Mucosa of rectum (tissue), 2 donors: ENCODE results near the gene PTPRO.

Experiments used
- H3K27ac ChIP-seq, 2 donors: one replicate each; pipeline ENCODE4 v1.7.0; 2013; ENCODE audit warnings: inconsistent platforms in 2 of 2, low read depth in 2 of 2, low read length in 2 of 2
- H3K27me3 ChIP-seq, 2 donors: one replicate each; pipeline ENCODE4 v1.7.0; 2013; ENCODE audit warnings: low read length in 2 of 2; ENCODE audit not compliant: control insufficient read depth in 2 of 2, insufficient read depth in 2 of 2
- H3K36me3 ChIP-seq, 2 donors: one replicate each; pipeline ENCODE4 v1.7.0; 2013; ENCODE audit warnings: low read length in 2 of 2; ENCODE audit not compliant: control insufficient read depth in 2 of 2, insufficient read depth in 2 of 2
- H3K4me1 ChIP-seq, 2 donors: one replicate each; pipeline ENCODE4 v1.7.0; 2013; ENCODE audit warnings: low read length in 2 of 2, mild to moderate bottlenecking in 1 of 2; ENCODE audit not compliant: control insufficient read depth in 2 of 2, insufficient read depth in 2 of 2
- H3K4me3 ChIP-seq, 2 donors: one replicate each; pipeline ENCODE4 v1.7.0; 2013; ENCODE audit warnings: low read length in 2 of 2
- H3K9ac ChIP-seq, 2 donors: one replicate each; pipeline ENCODE4 v1.7.0; 2013; ENCODE audit warnings: low read length in 2 of 2, low read depth in 1 of 2, mild to moderate bottlenecking in 1 of 2
- H3K9me3 ChIP-seq, 2 donors: one replicate each; pipeline ENCODE4 v1.7.0; 2013; ENCODE audit warnings: low read length in 2 of 2; ENCODE audit not compliant: control insufficient read depth in 2 of 2
- donor health status: healthy.
- donor health status: Normal muscosa, but diverticular disease.

The PTPRO gene

DNA sequence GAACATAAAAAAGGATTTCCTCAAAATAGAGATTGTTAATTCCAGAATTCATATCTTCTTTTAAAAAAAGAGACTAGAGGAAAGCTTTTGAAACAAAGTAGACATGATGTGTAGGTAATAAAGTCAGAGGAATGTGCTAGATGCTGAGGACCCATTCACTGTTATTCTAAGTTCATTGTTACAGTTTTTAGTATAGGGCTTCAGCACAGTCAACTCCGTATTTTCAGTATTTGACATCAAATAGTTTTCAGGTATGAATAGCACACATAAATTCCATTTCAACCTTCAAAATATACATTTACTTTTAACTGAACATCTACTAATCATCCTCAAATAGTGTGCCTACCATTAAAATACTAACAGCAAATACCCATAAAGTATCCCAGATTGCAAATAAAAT, 239.1 kb downstream of the PTPRO start:
- no peaks in the 10 kb centered on the region for H3K27me3 ChIP-seq
- no peak overlapping the region for H3K9ac ChIP-seq
- H3K4me1 ChIP-seq: peaks cover 7 to 24% of the 10 kb centered on the region in 2 donors
- H3K9me3 ChIP-seq: no peaks in the 10 kb centered on the region
- no peak overlapping the region for H3K27ac ChIP-seq
- H3K36me3 ChIP-seq: no peaks in the 10 kb centered on the region
- no peak overlapping the region for H3K4me3 ChIP-seq

GRCh38 chr12:15562263-15562662, 240.0 kb downstream of the PTPRO start:
- no peaks in the 10 kb centered on the region for H3K36me3 ChIP-seq
- peaks cover 7 to 24% of the 10 kb centered on the region in 2 donors for H3K4me1 ChIP-seq
- H3K9ac ChIP-seq: no peak overlapping the region
- H3K4me3 ChIP-seq: no peak overlapping the region
- peak overlapping the region in 1 of 2 donors; percentile 38 for H3K27ac ChIP-seq
- no peaks in the 10 kb centered on the region for H3K27me3 ChIP-seq
- no peaks in the 10 kb centered on the region for H3K9me3 ChIP-seq

DNA sequence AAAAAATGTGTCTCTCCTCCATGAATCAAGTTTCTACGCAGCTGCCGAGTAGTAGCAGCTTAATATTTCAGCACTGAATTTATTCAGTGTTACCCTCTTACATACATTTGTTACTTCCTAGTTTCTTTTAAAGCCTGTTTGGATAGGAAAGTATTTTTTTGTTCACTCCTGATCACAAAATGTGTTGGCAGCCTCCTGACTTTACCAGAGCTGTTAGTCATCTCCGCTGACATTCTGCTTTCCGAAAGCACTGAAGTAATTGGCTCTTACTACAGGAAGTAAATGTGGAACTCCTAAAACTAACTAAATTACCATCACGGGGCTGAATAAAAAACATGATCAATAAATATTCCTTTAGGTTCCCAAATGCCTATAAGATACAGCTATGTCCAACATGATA, 241.4 kb downstream of the PTPRO start:
- Histone ChIP-seq H3K4me3 (peak overlapping the region; percentile 33 to 41), H3K27me3 (no peaks in the 10 kb centered on the region), H3K36me3 (no peaks in the 10 kb centered on the region), H3K4me1 (peaks cover 7 to 24% of the 10 kb centered on the region in 2 donors), H3K27ac (peak overlapping the region; percentile 26 to 70), H3K9ac (peak overlapping the region in 1 of 2 donors; percentile 21), H3K9me3 (no peaks in the 10 kb centered on the region)

DNA sequence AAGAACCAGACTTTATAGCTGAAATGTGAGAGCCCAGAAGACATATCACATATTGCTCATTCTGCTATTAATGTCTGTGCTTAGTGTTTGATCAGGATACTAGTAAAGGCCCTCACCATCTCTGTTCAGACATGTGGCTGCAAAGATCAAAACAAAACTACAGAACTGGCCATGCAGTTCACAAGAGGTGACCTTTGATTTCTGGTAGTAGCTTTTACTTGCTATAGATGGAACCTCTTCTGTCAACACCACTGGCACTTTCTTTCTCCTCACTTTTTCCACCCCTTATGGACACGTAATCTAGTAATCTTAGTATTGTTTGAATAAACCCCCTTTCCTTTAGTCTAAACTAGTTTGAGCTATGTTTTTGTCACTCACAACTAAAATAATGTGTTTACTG, 252.0 kb downstream of the PTPRO start:
- Histone ChIP-seq H3K4me1 (peaks cover 3 to 18% of the 10 kb centered on the region in 2 donors), H3K9ac (no peak overlapping the region), H3K36me3 (peaks cover 0 to 6% of the 10 kb centered on the region in 2 donors), H3K9me3 (no peaks in the 10 kb centered on the region), H3K27ac (no peak overlapping the region), H3K4me3 (no peak overlapping the region), H3K27me3 (no peaks in the 10 kb centered on the region)

DNA sequence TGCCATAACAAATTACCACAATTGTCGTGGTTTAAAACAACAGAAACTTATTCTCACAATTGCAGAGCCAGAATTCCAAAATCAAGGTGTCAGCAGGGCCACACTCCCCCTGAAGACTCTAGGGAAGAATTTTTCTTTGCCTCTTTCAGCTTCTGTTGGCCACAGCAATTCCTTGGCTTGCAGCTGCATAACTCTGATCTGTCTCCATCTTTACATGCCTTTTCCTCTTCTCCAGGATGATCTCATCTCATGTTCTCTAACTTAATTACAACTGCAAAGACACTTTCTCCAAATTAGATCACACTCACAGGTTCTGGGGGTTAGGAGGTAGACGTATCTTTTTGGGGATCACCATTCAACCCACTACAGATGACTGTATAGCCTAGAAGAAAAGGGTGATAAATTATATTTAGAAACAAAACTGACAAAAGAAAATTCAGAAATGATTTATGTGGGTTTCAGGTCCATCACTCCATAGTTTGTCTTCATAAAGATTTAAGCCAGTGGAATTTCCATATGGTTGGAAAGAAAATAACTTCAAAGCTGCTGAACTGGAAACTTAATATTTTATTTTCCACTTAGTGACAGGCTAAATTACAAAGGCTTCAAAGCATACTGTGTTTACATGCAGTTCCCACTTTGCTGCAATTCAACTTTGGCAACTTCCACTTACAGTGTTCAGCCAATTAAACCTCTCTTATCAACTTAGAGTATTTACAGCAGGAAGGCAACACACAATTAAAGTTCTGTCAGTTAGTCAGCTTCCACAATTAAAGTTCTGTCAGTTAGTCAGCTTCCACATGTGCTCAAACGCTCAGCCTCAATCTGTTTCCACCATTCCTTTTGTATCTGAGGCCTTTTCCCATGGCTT, 253.6 kb downstream of the PTPRO start:
- no peaks in the 10 kb centered on the region for H3K9me3 ChIP-seq
- H3K4me3 ChIP-seq: no peak overlapping the region
- H3K36me3 ChIP-seq: no peaks in the 10 kb centered on the region
- H3K9ac ChIP-seq: no peak overlapping the region
- H3K27me3 ChIP-seq: no peaks in the 10 kb centered on the region
- H3K27ac ChIP-seq: peak overlapping the region in 1 of 2 donors; percentile 11
- peaks cover 5 to 16% of the 10 kb centered on the region in 2 donors for H3K4me1 ChIP-seq

DNA sequence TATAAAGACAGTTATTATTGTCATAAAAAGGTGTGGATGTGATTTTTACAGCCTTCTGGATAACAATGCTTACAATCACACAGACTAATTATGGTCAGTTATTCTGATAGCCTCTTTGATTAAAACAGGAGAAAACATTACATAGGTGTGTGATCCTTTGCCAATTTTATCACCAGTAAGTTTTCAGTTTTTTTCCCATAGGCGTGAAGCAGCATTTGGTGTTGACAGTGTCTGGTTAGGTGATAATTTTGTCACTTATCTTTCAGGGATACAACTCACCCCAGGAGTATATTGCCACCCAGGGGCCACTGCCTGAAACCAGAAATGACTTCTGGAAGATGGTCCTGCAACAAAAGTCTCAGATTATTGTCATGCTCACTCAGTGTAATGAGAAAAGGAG, 258.1 kb downstream of the PTPRO start:
- Histone ChIP-seq H3K4me1 (peaks cover 6 to 20% of the 10 kb centered on the region in 2 donors), H3K36me3 (peaks cover 3 to 7% of the 10 kb centered on the region in 2 donors), H3K9me3 (no peaks in the 10 kb centered on the region), H3K27ac (peak overlapping the region; percentile 35 to 56), H3K4me3 (no peak overlapping the region), H3K27me3 (no peaks in the 10 kb centered on the region), H3K9ac (no peak overlapping the region)

GRCh38 chr12:15581006-15581405, 258.7 kb downstream of the PTPRO start:
- peaks cover 3 to 7% of the 10 kb centered on the region in 2 donors for H3K36me3 ChIP-seq
- peak overlapping the region; percentile 35 to 56 for H3K27ac ChIP-seq
- H3K9me3 ChIP-seq: no peaks in the 10 kb centered on the region
- peaks cover 6 to 20% of the 10 kb centered on the region in 2 donors for H3K4me1 ChIP-seq
- no peak overlapping the region for H3K9ac ChIP-seq
- no peak overlapping the region for H3K4me3 ChIP-seq
- no peaks in the 10 kb centered on the region for H3K27me3 ChIP-seq

DNA sequence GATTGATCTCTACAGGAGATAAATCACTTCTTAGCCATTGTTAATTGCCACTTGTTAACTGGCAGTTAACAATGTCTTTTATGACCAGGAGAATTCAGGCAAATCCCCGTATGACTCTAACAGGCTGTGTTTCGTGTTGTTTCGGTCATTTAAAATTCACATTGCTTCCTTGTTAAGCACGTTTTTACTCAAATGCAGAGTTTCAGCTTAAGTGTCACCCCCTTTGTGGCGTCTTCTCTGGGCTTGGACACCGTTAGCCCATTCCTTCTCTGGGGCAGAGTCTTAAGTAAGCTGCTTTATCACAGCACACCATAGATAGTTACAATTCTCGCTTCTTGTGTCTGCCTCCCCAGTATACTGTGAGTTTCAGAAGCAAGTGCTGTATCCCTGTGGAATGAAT, 261.5 kb downstream of the PTPRO start:
- Histone ChIP-seq H3K9me3 (no peaks in the 10 kb centered on the region), H3K27me3 (no peaks in the 10 kb centered on the region), H3K4me3 (no peak overlapping the region), H3K4me1 (peaks cover 6 to 8% of the 10 kb centered on the region in 2 donors), H3K36me3 (peaks cover 6 to 7% of the 10 kb centered on the region in 2 donors), H3K27ac (no peak overlapping the region), H3K9ac (no peak overlapping the region)

GRCh38 chr12:15584366-15585041, 262.2 kb downstream of the PTPRO start:
- Histone ChIP-seq H3K27ac (no peak overlapping the region), H3K27me3 (no peaks in the 10 kb centered on the region), H3K4me3 (no peak overlapping the region), H3K36me3 (peaks cover 6 to 7% of the 10 kb centered on the region in 2 donors), H3K9me3 (no peaks in the 10 kb centered on the region), H3K9ac (no peak overlapping the region), H3K4me1 (peaks cover 6 to 8% of the 10 kb centered on the region in 2 donors)

GRCh38 chr12:15589328-15590032, 267.2 kb downstream of the PTPRO start:
- Histone ChIP-seq H3K27me3 (no peaks in the 10 kb centered on the region), H3K9me3 (no peaks in the 10 kb centered on the region), H3K4me3 (no peak overlapping the region), H3K36me3 (peaks cover 0 to 7% of the 10 kb centered on the region in 2 donors), H3K9ac (no peak overlapping the region), H3K27ac (peak overlapping the region in 1 of 2 donors; percentile 45), H3K4me1 (peaks cover 5 to 6% of the 10 kb centered on the region in 2 donors)
